ENCODE data around the gene APLF.

Gene APLF

GRCh38 chr2:68431316-68431972, 35.9 kb upstream of the APLF start:
- TF ChIP-seq, protein P1, sequence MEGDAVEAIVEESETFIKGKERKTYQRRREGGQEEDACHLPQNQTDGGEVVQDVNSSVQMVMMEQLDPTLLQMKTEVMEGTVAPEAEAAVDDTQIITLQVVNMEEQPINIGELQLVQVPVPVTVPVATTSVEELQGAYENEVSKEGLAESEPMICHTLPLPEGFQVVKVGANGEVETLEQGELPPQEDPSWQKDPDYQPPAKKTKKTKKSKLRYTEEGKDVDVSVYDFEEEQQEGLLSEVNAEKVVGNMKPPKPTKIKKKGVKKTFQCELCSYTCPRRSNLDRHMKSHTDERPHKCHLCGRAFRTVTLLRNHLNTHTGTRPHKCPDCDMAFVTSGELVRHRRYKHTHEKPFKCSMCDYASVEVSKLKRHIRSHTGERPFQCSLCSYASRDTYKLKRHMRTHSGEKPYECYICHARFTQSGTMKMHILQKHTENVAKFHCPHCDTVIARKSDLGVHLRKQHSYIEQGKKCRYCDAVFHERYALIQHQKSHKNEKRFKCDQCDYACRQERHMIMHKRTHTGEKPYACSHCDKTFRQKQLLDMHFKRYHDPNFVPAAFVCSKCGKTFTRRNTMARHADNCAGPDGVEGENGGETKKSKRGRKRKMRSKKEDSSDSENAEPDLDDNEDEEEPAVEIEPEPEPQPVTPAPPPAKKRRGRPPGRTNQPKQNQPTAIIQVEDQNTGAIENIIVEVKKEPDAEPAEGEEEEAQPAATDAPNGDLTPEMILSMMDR (IDR thresholded peaks at IDR 0.05; ENCODE audit: insufficient read depth, low read depth, low read length, missing control alignments): no peak
- no peak overlapping the region for H3K4me3 ChIP-seq (ENCODE audit: low read depth, low read length)
- DNase-seq (ENCODE audit: low read depth): no peak

DNA sequence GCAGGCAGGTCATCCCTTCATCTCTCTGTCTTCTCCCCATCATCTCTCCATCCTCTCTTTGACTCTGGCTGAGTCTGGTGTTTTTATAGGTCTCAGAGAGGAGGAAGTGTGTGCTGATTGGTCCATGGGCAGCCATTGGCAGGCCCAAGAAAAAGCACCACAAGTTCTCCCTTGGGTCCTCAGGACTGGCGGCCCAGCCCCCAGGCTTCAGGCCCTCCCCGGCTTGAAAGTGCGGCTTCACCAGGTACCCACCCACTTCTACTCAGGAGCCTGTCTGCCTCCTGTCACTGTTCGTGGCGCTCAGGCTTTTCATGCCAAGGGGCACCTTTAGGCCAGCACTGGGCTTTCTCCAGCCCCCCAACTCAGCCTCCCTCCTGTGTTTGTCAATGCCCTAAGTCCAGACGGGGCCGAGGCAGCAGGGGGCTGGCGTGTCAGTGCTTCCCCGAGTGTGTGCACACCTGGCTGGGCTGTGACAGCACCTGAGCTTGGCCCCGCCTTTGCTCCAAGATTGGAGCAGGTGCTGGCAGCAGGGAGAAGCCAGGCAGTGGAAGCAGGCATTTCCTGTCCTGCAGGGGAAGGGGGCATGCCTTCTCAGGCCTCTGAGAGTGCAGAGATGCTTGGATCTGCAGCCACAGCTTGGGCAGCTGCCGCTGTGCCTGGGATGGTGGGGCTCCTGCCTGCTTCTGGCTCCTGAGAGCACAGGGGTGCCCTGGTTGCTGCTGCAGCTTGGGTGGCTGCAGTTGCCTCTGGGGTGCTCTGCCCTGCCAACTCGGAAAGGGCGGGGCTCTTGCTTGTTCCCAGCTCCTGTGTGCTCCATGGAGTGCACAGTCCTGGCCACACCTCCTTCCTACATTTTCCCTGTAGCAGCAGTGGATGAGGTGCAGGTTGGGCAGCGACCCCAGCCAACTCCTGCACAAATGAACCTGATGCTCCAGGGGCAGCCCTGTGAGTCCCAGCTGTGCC, 34.4 kb upstream of the APLF start:
- DNase-seq (ENCODE audit: low read depth): no peak
- TF ChIP-seq, protein P1 (IDR thresholded peaks at IDR 0.05; ENCODE audit: insufficient read depth, low read depth, low read length, missing control alignments): no peak
- no peak overlapping the region for H3K4me3 ChIP-seq (ENCODE audit: low read depth, low read length)

- H3K4me3 ChIP-seq (ENCODE audit: low read depth, low read length): no peak overlapping the region
- no peak for DNase-seq (ENCODE audit: low read depth)
- TF ChIP-seq, protein P1 (IDR thresholded peaks at IDR 0.05; ENCODE audit: insufficient read depth, low read depth, low read length, missing control alignments): no peak
These were observed 32.4 kb upstream of the APLF start for GRCh38 chr2:68434981-68435380.

DNA sequence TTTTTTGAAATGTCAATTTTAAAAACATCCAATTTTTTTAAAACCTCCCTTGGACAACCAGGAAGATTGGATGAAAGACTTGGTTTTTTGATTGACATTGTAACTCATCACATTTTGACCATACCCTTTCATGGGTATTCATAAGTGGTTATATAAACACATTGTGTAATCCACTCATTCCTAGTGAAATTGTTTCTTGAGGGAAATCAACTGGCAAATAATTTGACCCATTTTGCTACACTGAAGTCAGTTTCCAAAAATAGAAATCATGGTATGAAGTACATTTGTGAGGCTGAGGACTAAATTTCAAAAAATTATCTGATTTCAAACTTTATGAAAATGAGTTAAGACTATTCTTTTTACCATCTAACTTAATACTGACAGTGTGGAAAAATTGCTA, 31.8 kb upstream of the APLF start:
- no peak overlapping the region for H3K4me3 ChIP-seq (ENCODE audit: low read depth, low read length)
- TF ChIP-seq, protein P1 (IDR thresholded peaks at IDR 0.05; ENCODE audit: insufficient read depth, low read depth, low read length, missing control alignments): no peak
- DNase-seq (ENCODE audit: low read depth): no peak

GRCh38 chr2:68436270-68436669, 31.1 kb upstream of the APLF start:
- no peak for DNase-seq (ENCODE audit: low read depth)
- TF ChIP-seq, protein P1 (IDR thresholded peaks at IDR 0.05; ENCODE audit: insufficient read depth, low read depth, low read length, missing control alignments): no peak
- no peak overlapping the region for H3K4me3 ChIP-seq (ENCODE audit: low read depth, low read length)

- TF ChIP-seq, protein P1 (IDR thresholded peaks at IDR 0.05; ENCODE audit: insufficient read depth, low read depth, low read length, missing control alignments): no peak
- peak overlapping the region; percentile 36 for H3K4me3 ChIP-seq (ENCODE audit: low read depth, low read length)
- peak; percentile 86 for DNase-seq (ENCODE audit: low read depth)
These were observed 28.7 kb upstream of the APLF start for GRCh38 chr2:68438455-68439303.

All from GM12865 (cell line).